HG03442 (cell line): ENCODE results near the gene KLHL14.

Experiments
- ATAC-seq: cut with Tn5 transposase; IDR thresholded peaks from one replicate; pipeline ENCODE4 v1.9.1; 2021; ENCODE audit warnings: mild to moderate bottlenecking, moderate library complexity; ENCODE audit not compliant: unreplicated experiment

The KLHL14 gene

GRCh38 chr18:32722279-32722678 lies 50.5 kb downstream of the KLHL14 start:
- no peak for ATAC-seq

DNA sequence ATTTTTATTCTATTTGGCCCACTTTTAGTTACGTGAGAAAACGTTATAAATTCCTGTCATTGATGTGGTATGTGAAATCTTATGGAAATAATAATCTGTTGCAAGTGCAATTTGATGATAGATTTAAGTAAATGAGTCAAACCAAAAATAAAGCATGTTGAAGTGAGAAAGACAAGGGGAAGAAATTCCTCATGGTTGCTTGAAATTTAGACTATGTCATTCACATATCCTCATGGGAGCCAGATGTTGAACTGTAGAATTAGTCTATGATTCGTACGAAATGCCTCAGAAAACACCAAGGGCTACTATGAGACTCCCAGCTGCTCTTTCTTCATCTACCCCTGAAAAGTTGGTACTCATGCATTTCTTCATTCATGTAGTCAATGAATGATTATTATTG lies 55.7 kb downstream of the KLHL14 start:
- ATAC-seq, result no peak

- ATAC-seq, result peak; percentile 98
Observed at GRCh38 chr18:32714571-32715148, 58.2 kb downstream of the KLHL14 start.

DNA sequence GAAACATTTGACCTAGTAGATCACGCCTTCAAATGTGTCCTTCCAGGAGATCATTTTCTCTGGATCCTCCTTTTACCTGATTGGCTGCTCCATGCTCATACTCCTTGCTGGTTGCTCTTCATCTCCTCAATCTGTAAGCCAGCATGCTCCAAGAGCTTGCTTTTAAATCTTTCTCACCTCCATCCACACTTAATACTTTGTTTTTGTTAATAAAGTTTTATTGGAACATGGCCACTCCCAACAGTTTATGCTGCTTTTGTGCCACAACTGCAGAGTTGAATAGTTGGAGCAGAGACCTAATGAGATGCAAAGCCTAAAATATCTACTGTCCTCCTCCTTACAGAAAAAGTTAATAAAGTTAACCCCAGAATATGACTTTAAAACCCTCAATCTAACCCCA lies 60.0 kb downstream of the KLHL14 start:
- ATAC-seq, result no peak

DNA sequence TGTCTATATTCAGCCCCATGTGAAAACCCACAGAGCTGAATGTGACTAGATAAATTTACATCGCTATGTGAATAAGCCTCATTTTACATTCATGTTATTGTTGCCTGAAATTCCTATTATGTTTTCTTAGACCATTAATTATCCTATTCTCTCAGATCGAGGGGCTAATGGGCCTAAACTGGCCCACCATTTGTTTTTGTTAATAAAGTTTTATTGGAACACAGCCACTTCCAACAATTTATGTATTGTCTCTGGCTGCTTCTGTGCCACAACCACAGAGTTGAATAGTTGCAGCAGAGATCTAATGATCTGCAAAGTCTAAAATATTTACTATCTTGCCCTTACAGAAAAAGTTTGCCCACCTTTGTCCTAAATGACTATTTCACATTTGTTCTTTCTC lies 61.0 kb downstream of the KLHL14 start:
- ATAC-seq, result no peak

DNA sequence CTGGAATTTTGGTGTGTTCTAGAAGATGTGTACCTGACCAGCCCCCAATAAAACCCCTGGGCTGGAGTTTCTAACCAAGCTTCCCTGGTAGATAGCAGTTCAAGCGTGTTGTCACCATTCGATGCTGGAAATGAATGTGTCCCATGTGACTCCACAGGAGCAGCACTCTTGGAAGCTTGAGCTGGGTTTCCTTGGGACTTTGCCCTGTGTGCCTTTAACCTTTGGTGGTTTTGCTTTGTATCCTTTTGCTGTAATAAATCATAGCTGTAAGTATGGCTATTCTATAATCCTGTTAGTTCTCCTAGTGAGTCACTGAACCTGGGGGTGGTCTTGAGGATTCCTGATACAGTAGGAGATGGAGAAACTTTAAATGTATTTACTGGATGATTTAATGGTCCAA lies 65.2 kb downstream of the KLHL14 start:
- no peak for ATAC-seq

DNA sequence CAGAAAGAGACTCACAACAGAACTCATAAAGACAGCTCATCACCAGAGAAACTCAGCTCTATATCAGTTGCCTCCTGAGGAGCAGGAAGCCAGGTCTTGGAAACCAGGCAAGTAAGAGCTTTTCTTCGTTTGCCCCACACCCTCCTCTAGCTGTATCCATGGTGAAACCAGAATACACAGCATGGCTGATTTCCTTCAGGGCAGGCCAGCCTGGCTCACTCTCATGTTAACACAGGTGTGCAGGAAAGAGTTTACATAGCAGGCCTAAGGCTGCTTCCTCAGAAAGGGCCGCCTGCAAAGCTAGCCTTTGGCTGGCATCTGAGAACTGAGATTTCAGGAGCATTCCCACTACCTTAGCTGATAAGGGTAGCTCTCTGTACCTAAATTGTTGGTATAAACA lies 65.7 kb downstream of the KLHL14 start:
- ATAC-seq, result no peak

- no peak for ATAC-seq
Observed at GRCh38 chr18:32701313-32701712, 71.5 kb downstream of the KLHL14 start.

DNA sequence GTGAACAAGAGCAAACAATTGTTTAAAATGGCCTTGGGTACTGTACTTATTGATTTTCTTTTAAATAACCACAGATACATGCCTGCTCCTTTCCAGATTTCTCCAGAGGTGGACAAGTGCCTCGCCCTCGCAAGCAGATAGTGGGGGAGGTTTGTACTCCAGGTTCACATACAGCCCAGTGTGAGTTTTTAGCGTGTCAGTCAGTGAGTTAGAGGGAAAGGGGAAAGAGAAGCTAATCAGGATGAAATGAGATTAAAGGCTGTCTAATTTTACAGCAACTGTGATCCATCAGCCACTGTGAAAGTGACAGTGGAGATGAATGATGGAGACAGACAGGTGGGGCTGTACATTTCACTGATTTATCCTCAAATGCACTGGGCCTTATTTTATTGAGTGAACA lies 74.7 kb downstream of the KLHL14 start:
- ATAC-seq, result no peak

GRCh38 chr18:32696376-32696775 lies 76.4 kb downstream of the KLHL14 start:
- ATAC-seq, result no peak

DNA sequence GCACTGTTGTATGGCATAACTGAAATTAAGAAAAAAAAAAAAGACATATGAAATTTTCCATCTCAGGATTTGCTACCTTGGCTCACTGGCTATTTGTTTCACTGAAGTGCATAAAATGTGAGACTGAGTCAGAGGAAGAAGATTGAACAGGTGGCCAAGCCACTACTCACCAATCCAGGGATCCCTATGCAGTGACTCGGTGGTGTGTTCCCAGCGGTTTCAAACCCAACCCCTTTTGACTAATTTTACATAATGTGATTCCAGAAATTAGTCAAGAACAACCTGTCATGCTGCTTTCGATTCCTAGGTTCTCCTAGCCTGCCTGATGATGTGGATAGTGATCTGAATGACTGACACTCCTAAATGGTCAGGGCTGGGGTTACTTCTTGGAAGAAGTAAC lies 77.3 kb downstream of the KLHL14 start:
- ATAC-seq, result no peak

GRCh38 chr18:32688821-32689220 lies 84.0 kb downstream of the KLHL14 start:
- no peak for ATAC-seq

- no peak for ATAC-seq
Observed at GRCh38 chr18:32684940-32685339, 87.9 kb downstream of the KLHL14 start.

DNA sequence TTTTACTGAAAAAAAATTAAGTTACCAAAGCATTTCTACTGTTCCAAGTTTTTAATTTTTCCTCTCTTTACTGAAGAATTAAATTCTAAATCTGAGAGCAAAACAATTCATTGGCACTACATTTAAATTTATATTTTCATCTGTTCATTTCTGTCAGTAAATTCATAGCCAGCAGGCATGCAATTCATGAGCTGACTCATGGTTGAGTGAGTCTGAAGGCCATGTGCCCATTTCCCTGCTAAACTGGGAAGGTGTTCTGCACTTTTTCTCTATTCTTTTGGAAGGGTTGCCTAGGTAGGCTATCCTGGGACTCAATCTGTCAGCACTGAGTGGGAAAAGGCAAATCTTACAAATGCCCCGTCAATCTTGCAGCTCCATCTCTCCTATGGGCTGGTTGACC lies 88.7 kb downstream of the KLHL14 start:
- ATAC-seq, result no peak

DNA sequence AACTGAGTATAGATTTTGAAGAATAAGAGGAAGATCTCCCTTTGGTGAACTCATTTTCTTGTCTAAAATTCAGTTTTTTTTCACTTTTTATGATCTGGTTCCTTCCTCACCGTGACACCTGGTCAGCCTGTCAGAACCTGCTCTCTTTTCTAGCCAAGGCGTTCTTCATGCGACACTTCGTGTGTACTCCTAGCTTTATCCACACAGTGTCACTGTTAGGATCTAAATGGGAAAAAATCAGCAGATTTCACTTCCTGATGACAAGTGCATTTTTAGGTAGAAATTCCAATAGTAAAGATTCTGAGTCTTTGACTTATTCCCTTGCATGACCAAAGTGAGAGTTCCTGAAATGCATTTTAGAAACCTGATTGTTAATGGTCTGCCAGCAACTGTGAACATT lies 89.8 kb downstream of the KLHL14 start:
- no peak for ATAC-seq

- no peak for ATAC-seq
Observed at GRCh38 chr18:32677578-32677977, 95.2 kb downstream of the KLHL14 start.

- ATAC-seq, result no peak
Observed at GRCh38 chr18:32674491-32674890, 98.3 kb downstream of the KLHL14 start.

DNA sequence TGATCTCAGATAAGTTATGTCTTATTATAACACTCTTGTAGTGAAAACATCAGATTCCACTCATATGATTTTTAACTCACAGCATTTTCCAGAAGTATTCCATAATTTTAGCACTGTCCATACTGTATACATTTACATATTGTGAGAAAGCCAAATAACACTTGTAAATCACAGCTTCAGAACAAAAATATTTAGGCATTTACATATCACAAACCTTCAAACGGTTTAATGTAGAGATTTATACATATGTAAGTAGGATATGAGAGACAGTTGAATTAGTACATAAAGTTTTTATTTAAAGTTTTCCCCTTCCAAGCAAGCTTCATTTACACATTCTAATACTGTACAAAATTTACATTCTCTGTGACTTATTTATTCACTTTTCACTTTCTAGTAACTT lies 100.4 kb downstream of the KLHL14 start:
- no peak for ATAC-seq

- ATAC-seq, result no peak
Observed at GRCh38 chr18:32670727-32671126, 102.1 kb downstream of the KLHL14 start.

GRCh38 chr18:32669549-32670165 lies 103.2 kb downstream of the KLHL14 start:
- no peak for ATAC-seq

- ATAC-seq, result no peak
Observed at GRCh38 chr18:32668956-32669355, 103.9 kb downstream of the KLHL14 start.

- no peak for ATAC-seq
Observed at GRCh38 chr18:32661486-32662299, 111.1 kb downstream of the KLHL14 start.
